Endodermal cell (in vitro differentiated cells): ENCODE measurements around the gene GGT5. TPM values are rescaled to one million over a fixed set of nuclear protein-coding genes. Genes with fewer than 3 reads are reported as not detected.
"Not testable (repeated sequence)": the region's sequence is repeated elsewhere in the genome, so short reads cannot be mapped to it uniquely, and the experiment has no call there.

ENCODE experiments used
- DNase-seq: peaks from one replicate; pipeline ENCODE4 v3.0.0-alpha.2; 2017
- H3K27ac ChIP-seq: 2 replicates; pipeline ENCODE4 v1.5.1; 2013; ENCODE audit warnings: mild to moderate bottlenecking, low read depth, low read length, moderate library complexity
- H3K27me3 ChIP-seq: 2 replicates; pipeline ENCODE4 v1.6.1; 2013; ENCODE audit warnings: mild to moderate bottlenecking, low read length, moderate library complexity; ENCODE audit not compliant: insufficient read depth, control insufficient read depth, poor library complexity, severe bottlenecking
- H3K36me3 ChIP-seq: 2 replicates; pipeline ENCODE4 v1.7.0; 2013; ENCODE audit warnings: mild to moderate bottlenecking, low read length, moderate library complexity; ENCODE audit not compliant: control insufficient read depth, insufficient read depth
- H3K4me1 ChIP-seq: one replicate; pipeline ENCODE4 v1.7.0; 2013; ENCODE audit warnings: low read length; ENCODE audit not compliant: control insufficient read depth, insufficient read depth
- H3K4me3 ChIP-seq: 2 replicates; pipeline ENCODE4 v1.5.1; 2013; ENCODE audit warnings: mild to moderate bottlenecking, low read length, moderate library complexity
- H3K9ac ChIP-seq: 2 replicates; pipeline ENCODE4 v1.6.1; 2013; ENCODE audit warnings: mild to moderate bottlenecking, low read length, moderate library complexity; ENCODE audit not compliant: poor library complexity, severe bottlenecking; ENCODE audit errors: extremely low read depth
- H3K9me3 ChIP-seq: 2 replicates; pipeline ENCODE4 v1.6.1; 2013; ENCODE audit warnings: mild to moderate bottlenecking, low read length, moderate library complexity; ENCODE audit not compliant: control insufficient read depth
- H3K27ac Mint-ChIP-seq: 2 replicates; pipeline ENCODE4 v1.8.0; 2020; ENCODE audit warnings: mixed read lengths
- H3K27me3 Mint-ChIP-seq: 2 replicates; pipeline ENCODE4 v1.8.0; 2021; ENCODE audit warnings: mild to moderate bottlenecking, mixed read lengths; ENCODE audit not compliant: insufficient read depth
- H3K36me3 Mint-ChIP-seq: 2 replicates; pipeline ENCODE4 v1.8.0; 2020; ENCODE audit warnings: low read depth, mixed read lengths
- H3K4me1 Mint-ChIP-seq: 2 replicates; pipeline ENCODE4 v1.8.0; 2020; ENCODE audit warnings: mixed read lengths
- H3K4me3 Mint-ChIP-seq: 2 replicates; pipeline ENCODE4 v1.8.0; 2020; ENCODE audit warnings: mild to moderate bottlenecking, moderate library complexity, mixed read lengths
- H3K9me3 Mint-ChIP-seq: 2 replicates; pipeline ENCODE4 v1.8.0; 2020; ENCODE audit warnings: mild to moderate bottlenecking, mixed read lengths
- CTCF ChIP-seq: fragments of 200-600 bp; sonication (generic); conservative IDR thresholded peaks from 2 replicates; pipeline ENCODE4 v1.5.0; 2021; ENCODE audit warnings: antibody characterized with exemption, mild to moderate bottlenecking
- WGBS, 2 experiments: methylation state at CpG; one replicate each; pipeline versions ENCODE4 v1.1.5 to v1.1.7; 2013; ENCODE audit warnings: missing lambda C conversion rate in 2 of 2, mixed read lengths in 1 of 2; ENCODE audit not compliant: insufficient coverage in 1 of 2, insufficient read length in 1 of 2; 5-methylcytosine and 5-hydroxymethylcytosine counted together
- total RNA-seq, 2 donors: library from RNA; stranded (reverse); fragmentation: NEBNext Ultra II Directional in 1 of 2; extraction: Animal tissue kit (Norgen Biotek cat#: 25700) in 1 of 2; gene quantifications; 2 replicates in 1 of 2; 3 replicates in 1 of 2; pipeline ENCODE4 v1.2.1, GENCODE V29; 2021

The GGT5 gene
- total RNA-seq, 2 donors from 2014 or later = 0.29 TPM; not detected in 1

GRCh38 chr22:24185001-24185500, 59.8 kb downstream of the GGT5 start:
- TF ChIP-seq CTCF = no peak
- no peak overlapping the region for H3K27ac Mint-ChIP-seq
- no peaks in the 10 kb centered on the region for H3K9me3 ChIP-seq

GRCh38 chr22:24184057-24184798, 60.7 kb downstream of the GGT5 start:
- Histone ChIP-seq H3K27me3 (no peaks in the 10 kb centered on the region), H3K36me3 (no peaks in the 10 kb centered on the region), H3K4me1 (no peaks in the 10 kb centered on the region), H3K9ac (no peak overlapping the region), H3K9me3 (no peaks in the 10 kb centered on the region), H3K27ac (no peak overlapping the region), H3K4me3 (no peak overlapping the region)
- no peak for TF ChIP-seq CTCF
- 92 to 93% methylated on average over 6 to 16 of the region's 16 CpGs for WGBS, 2 experiments
- no peak for DNase-seq
- no peaks in the 10 kb centered on the region for H3K27me3 Mint-ChIP-seq
- H3K27ac Mint-ChIP-seq = no peak overlapping the region
- no peaks in the 10 kb centered on the region for H3K36me3 Mint-ChIP-seq
- no peak overlapping the region for H3K4me3 Mint-ChIP-seq
- no peaks in the 10 kb centered on the region for H3K4me1 Mint-ChIP-seq
- no peaks in the 10 kb centered on the region for H3K9me3 Mint-ChIP-seq

More at GRCh38 chr22:24185001-24185500, 59.8 kb downstream of the GGT5 start:
- H3K36me3 Mint-ChIP-seq = no peaks in the 10 kb centered on the region
- DNase-seq = no peak
- H3K4me3 Mint-ChIP-seq = no peak overlapping the region
- H3K27ac ChIP-seq = no peak overlapping the region
- 89 to 93% methylated on average over 5 to 16 of the region's 16 CpGs for WGBS, 2 experiments
- no peaks in the 10 kb centered on the region for H3K4me1 Mint-ChIP-seq
- no peak overlapping the region for H3K4me3 ChIP-seq
- H3K9me3 Mint-ChIP-seq = no peaks in the 10 kb centered on the region
- H3K4me1 ChIP-seq = no peaks in the 10 kb centered on the region
- no peak overlapping the region for H3K9ac ChIP-seq
- no peaks in the 10 kb centered on the region for H3K27me3 ChIP-seq
- no peaks in the 10 kb centered on the region for H3K27me3 Mint-ChIP-seq
- H3K36me3 ChIP-seq = no peaks in the 10 kb centered on the region

- no peaks in the 10 kb centered on the region for H3K27me3 Mint-ChIP-seq
- 91 to 98% methylated on average over 13 to 24 of the region's 24 CpGs for WGBS, 2 experiments
- TF ChIP-seq CTCF = no peak
Measured at GRCh38 chr22:24183321-24184031, 61.4 kb downstream of the GGT5 start.

GRCh38 chr22:24182900-24183246, 62.0 kb downstream of the GGT5 start:
- H3K36me3 ChIP-seq, H3K4me1 Mint-ChIP-seq, H3K9me3 Mint-ChIP-seq, DNase-seq, H3K4me3 Mint-ChIP-seq, H3K27ac ChIP-seq, H3K27me3 Mint-ChIP-seq, H3K27ac Mint-ChIP-seq, H3K4me3 ChIP-seq, H3K27me3 ChIP-seq, H3K36me3 Mint-ChIP-seq, H3K9me3 ChIP-seq, H3K9ac ChIP-seq, H3K4me1 ChIP-seq: not testable (repeated sequence)
- WGBS, 2 experiments = 93% methylated on average over 3 to 10 of the region's 11 CpGs

More at GRCh38 chr22:24183321-24184031, 61.4 kb downstream of the GGT5 start:
- DNase-seq = no peak
- Mint-ChIP-seq H3K27ac (no peak overlapping the region), H3K36me3 (peaks cover under 1% of the 10 kb centered on the region), H3K4me3 (no peak overlapping the region), H3K4me1 (no peaks in the 10 kb centered on the region), H3K9me3 (no peaks in the 10 kb centered on the region)
- Histone ChIP-seq H3K4me1 (no peaks in the 10 kb centered on the region), H3K9ac (no peak overlapping the region), H3K9me3 (no peaks in the 10 kb centered on the region), H3K4me3 (no peak overlapping the region), H3K27me3 (no peaks in the 10 kb centered on the region), H3K36me3 (no peaks in the 10 kb centered on the region), H3K27ac (no peak overlapping the region)
